K562 (cell line): ENCODE results near the gene LGALS12. TPM values are rescaled to one million over a fixed set of nuclear protein-coding genes. Genes with fewer than 3 reads are reported as not detected.

Experiments used
- HDAC6 ChIP-seq: IDR thresholded peaks from 2 replicates; pipeline ENCODE4 v1.6.1; 2012; ENCODE audit warnings: low read depth, mild to moderate bottlenecking, control low read depth, inconsistent platforms, low read length, moderate library complexity
- L3MBTL2 ChIP-seq: fragments of 450-650 bp; IDR thresholded peaks from 2 replicates; pipeline ENCODE4 v1.6.1; 2016; ENCODE audit warnings: mild to moderate bottlenecking, moderate library complexity
- LEF1 ChIP-seq: fragments of 450-650 bp; IDR thresholded peaks from 2 replicates; pipeline ENCODE4 v1.6.1; 2016; ENCODE audit warnings: mild to moderate bottlenecking
- MCM5 ChIP-seq: fragments of 450-650 bp; IDR thresholded peaks from 2 replicates; pipeline ENCODE4 v1.6.1; 2016; ENCODE audit warnings: low read depth
- MED1 ChIP-seq: sonication (generic); formaldehyde crosslinking; IDR thresholded peaks from 2 replicates; pipeline ENCODE4 v1.8.1; 2023; ENCODE audit warnings: missing genetic modification reagents, borderline replicate concordance
- MEF2D ChIP-seq: conservative IDR thresholded peaks from 2 replicates; pipeline ENCODE4 v1.6.1; 2016; ENCODE audit warnings: low read depth, missing genetic modification characterization, missing compliant biosample characterization
- MNT ChIP-seq, 2 experiments: fragments of 450-650 bp; conservative IDR thresholded peaks; 2 replicates each; pipeline ENCODE4 v1.6.1; 2017; ENCODE audit warnings: mild to moderate bottlenecking in 2 of 2, moderate library complexity in 2 of 2
- PRDM10 ChIP-seq: fragments of 450-650 bp; IDR thresholded peaks from 2 replicates; pipeline ENCODE4 v1.6.1; 2018; ENCODE audit not compliant: partially characterized antibody
- SAP30 ChIP-seq: fragments of 200-600 bp; sonication (generic); IDR thresholded peaks from 2 replicates; pipeline ENCODE4 v1.6.1; 2012; ENCODE audit warnings: borderline replicate concordance, low read depth, mild to moderate bottlenecking, moderate library complexity, low read length, control low read depth, inconsistent platforms; ENCODE audit not compliant: insufficient read depth, poor library complexity, severe bottlenecking
- SIX5 ChIP-seq, 2 experiments: IDR thresholded peaks; 2 replicates each; pipeline ENCODE4 v1.6.1; 2011; ENCODE audit warnings: low read length in 2 of 2, borderline replicate concordance in 1 of 2, low read depth in 1 of 2, mild to moderate bottlenecking in 1 of 2, moderate library complexity in 1 of 2; ENCODE audit not compliant: insufficient read depth in 1 of 2
- TCF3 ChIP-seq: sonication (generic); formaldehyde crosslinking; IDR thresholded peaks from 2 replicates; pipeline ENCODE4 v1.4.0; 2020; ENCODE audit warnings: mild to moderate bottlenecking, missing genetic modification reagents
- ZKSCAN8 ChIP-seq: fragments of 200-800 bp; sonication (Bioruptor generic); IDR thresholded peaks from 2 replicates; pipeline ENCODE4 v1.6.1; 2016; ENCODE audit warnings: missing genetic modification characterization, missing compliant biosample characterization
- ZMIZ1 ChIP-seq, 2 experiments: fragments of 150-350 bp in 1 of 2; IDR thresholded peaks; 2 replicates each; pipeline ENCODE4 v1.6.1; 2012 to 2016; ENCODE audit warnings: low read depth in 2 of 2, low read length in 2 of 2, mild to moderate bottlenecking in 1 of 2, moderate library complexity in 1 of 2
- ZNF518B ChIP-seq: fragments of 250-450 bp; sonication (Bioruptor Pico); IDR thresholded peaks from 2 replicates; pipeline ENCODE4 v1.5.0; 2021; ENCODE audit warnings: mild to moderate bottlenecking, moderate library complexity
- polyA plus RNA-seq, 8 experiments: library from polyadenylated mRNA; depleted of rRNA in 4 of 8; stranded (reverse) in 5 of 8; unstranded in 3 of 8; fragments of >200 nt; fragmentation: Nextera tagmentation in 2 of 8; fragmentation: Illumina TruSeq in 1 of 8; extraction: Ambion mirVana in 2 of 8; extraction: Trizol in 1 of 8; gene quantifications; 2 replicates each; pipeline versions ENCODE4 v1.2.1 to v1.2.3, GENCODE V29; 2011 to 2014; ENCODE audit warnings: inconsistent platforms in 1 of 8, missing spikeins in 1 of 8
- total RNA-seq, 7 experiments: library from RNA; depleted of rRNA in 6 of 7; stranded (reverse); fragments of >200 nt in 6 of 7; fragmentation: Illumina TruSeq in 2 of 7; extraction: Trizol in 2 of 7; gene quantifications; 2 replicates each; pipeline versions ENCODE4 v1.2.1 to v1.2.3, GENCODE V29; 2011 to 2021; ENCODE audit warnings: low replicate concordance in 1 of 7

LGALS12 gene
- total and polyA plus RNA-seq, 9 of the 15 experiments (the other 6 are each of a cell fraction or from before 2014, with no cell fraction given): 0.66 to 8.0 (median 5.0) TPM

- TF ChIP-seq MCM5 (no peak), ZMIZ1 (IDR thresholded peaks at IDR 0.05; ENCODE audit: low read depth in 2 of 2, low read length in 2 of 2) (peak in 1 of 2 experiments; percentile 88; a peak in 2 of 4 replicates), MED1 (CRISPR knock-in tag) (no peak), ZKSCAN8 (CRISPR knock-in tag) (no peak), SIX5 (IDR thresholded peaks at IDR 0.05; ENCODE audit: borderline replicate concordance in 1 of 2, insufficient read depth in 1 of 2, low read depth in 1 of 2, low read length in 2 of 2) (no peak), MEF2D (tag) (no peak), MNT (conservative IDR thresholded peaks at IDR 0.05) (no peak), SAP30 (no peak), HDAC6 (no peak), TCF3 (CRISPR knock-in tag) (peak; percentile 95), L3MBTL2 (0 out of 2 replicates have a peak, but pooled peaks have one; percentile 14), ZNF518B (CRISPR knock-in tag) (no peak), LEF1 (peak; percentile 82; the same call in 1 of the 2 replicates), PRDM10 (no peak)
These were observed 11.3 kb downstream of the LGALS12 start (continued) for GRCh38 chr11:63517156-63517555.
